Midbrain (tissue), 1 donor: Measurements from ENCODE around the gene GPR176.
"Not testable (repeated sequence)": the region's sequence is repeated elsewhere in the genome, so short reads cannot be mapped to it uniquely, and the experiment has no call there.

Source experiments
- DNase-seq: peaks from one replicate; lab custom pipeline; 2025; lab: John Stamatoyannopoulos, UW

Gene GPR176

DNA sequence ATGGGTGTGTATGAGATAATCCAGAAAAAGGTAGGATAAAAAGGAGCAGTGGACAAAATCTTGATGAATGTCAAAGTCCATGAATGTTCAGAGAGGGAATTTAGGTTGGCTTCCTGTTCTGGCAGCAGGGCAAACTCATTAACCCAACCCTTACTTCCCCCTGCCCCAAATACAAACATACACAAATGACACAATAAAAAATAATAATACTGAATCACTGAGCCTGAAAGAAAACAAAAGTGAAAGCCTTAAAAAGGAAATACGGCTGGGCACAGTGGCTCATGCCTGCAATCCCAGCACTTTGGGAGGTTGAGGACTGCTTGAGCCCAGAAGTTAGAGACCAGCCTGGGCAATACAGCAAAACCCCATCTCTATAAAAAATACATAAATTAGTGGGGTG is 62.9 kb downstream of the GPR176 start:
- no peak for DNase-seq

DNA sequence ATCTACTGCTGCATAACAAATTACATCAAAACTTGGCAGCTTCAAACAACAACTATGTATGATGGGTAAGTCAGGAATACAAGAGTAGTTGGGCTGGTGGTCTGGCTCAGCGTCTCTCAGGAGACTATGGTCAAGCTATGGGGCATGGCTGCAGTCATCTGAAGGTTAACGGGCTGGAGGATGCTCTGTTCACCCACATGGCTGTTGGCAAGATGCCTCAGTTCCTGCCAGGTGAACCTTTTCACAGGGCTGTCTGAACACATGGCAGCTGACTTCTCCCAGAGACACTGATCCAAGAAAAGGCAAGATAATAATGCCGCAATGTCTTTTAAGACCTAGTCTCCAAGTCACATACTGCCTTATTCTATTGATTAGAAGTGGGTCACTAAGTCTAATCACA is 63.7 kb downstream of the GPR176 start:
- DNase-seq = no peak

DNA sequence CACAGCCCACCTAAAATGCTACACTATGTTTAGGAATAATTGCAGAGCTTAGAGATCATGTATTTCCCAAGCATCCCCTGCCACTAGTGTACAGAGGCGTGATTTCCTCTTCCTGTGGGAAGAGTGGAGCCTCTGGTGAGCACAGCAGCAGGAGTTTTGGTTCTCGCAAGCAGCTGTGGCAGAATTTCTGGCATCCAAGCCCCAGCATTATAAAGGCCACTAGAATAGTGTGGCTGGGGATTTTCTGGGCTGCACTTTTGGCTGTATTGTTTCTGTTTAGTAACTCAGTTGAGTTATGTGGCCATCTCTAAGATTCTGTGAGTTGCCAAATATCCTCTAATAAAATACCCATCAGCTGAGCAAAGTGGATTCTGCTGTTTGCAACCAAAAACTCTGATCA is 64.7 kb downstream of the GPR176 start:
- DNase-seq = no peak

DNA sequence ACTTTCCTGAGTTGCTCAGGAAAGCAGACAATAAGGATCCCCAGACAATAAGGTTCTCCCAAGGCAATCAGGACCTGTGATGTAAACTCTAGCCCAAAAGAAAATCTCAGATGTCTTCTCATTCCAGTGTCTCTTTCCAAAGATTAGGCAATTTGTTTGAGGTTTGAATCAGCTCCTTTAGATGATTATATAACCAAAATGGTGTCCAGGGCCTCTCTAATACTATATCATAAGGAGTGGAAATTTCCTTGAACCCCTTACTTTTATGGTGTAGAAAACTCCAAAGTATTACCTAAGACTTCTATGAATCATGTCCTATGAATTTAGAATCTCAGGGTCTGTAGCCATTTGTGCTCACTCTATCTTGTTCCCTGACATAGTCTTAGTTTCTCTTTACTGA is 65.9 kb downstream of the GPR176 start:
- no peak for DNase-seq

DNA sequence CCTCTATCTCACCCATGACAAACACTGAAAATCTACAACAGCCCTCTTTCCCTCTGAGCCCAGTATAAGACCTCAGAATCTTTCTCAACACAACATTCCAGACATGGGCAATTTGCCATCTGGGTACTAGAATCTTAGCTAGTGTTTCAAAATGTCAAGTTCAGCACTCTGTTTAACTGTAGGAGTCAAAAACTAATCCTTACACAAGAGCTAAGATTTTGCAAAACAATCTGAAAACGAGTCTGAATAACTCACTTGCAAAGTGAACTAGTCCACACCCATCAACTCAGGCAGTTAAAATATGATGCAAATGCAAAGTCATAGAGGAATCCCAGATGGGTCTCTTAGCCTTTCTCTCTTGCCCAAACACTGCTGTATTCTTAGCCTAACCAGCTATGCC is 67.8 kb downstream of the GPR176 start:
- DNase-seq = no peak

DNA sequence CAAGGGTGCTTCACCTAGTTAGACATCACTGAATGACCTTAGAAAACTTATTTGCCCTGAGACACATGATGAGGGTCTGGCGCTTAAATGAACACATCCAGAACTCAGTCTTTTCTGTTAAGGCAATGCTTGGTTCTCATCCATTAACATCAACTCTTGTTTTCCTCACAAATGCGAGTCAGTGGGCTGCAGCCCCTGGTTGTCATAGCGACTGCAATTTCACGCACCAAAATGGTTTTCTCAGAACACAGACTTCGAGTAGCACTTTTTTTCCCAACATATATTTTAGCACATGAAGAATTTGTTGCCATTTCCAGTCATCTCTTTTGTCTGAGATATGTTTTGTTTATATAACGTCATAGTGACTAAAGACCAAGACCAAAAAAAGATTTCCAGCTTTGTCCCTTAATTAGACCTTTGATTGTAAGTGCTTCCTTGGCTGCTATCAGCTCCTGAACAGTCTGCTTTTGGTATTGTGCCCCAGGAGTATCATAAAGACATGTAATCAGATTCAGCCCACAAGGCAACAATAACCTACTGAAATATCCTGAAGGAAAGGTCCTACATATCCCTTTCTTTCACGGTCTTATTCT is 68.5 kb downstream of the GPR176 start:
- no peak for DNase-seq

DNA sequence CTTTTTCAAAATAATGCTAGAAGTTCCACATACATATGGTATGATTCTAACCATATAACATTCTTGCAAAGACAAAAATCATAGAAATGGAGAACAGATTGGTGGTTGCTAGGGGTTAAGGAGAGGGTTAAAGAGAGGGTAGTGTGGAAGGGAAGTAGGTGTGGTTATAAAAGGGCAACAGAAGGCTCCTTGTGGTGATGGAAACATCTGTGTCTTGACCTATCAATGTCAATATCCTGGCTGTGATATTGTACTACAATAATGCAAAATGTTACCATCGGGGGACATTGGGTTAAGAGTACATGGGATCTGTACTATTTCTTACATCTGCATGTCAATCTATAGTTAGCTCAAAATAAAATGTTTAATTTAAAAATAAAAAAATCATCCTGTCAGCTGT is 69.6 kb downstream of the GPR176 start:
- DNase-seq = no peak

DNA sequence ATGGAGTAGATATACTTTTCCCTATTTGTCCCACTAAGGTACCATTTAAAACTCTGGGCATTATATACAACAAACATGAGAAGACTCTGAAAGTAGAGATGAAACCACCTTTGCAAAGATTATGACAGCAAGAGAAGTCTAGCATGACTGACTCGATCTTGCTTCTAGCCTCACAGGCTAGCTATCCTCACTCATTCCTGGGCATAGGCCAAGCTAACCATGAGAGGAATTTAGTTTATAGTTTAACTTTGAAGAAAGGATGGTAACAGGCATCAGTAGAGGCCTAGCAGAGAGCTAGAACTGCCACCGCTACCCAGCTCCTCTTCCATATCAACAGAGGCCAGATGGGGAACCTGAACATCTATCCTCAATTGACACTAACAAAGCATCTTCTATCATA is 74.0 kb downstream of the GPR176 start:
- no peak for DNase-seq

DNA sequence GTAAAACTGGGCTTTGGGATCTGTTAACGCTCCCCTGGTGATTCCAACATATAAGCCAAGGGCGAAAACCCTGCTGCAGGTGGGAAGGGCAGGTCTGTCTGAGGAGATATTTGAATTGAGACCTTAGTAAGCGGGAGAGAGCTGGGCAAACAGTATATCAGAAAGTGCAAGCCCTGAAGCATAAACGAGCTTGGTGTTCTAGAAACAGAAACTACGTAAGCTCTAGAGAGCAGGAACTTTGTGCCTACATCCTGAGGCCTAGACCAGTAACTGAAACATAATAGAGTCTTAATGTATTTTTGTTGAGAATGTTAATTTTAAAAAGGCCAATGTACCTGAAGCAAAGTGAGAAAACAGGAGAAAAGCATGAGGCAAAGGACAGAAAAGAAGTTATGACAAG is 74.5 kb downstream of the GPR176 start:
- DNase-seq = no peak

DNA sequence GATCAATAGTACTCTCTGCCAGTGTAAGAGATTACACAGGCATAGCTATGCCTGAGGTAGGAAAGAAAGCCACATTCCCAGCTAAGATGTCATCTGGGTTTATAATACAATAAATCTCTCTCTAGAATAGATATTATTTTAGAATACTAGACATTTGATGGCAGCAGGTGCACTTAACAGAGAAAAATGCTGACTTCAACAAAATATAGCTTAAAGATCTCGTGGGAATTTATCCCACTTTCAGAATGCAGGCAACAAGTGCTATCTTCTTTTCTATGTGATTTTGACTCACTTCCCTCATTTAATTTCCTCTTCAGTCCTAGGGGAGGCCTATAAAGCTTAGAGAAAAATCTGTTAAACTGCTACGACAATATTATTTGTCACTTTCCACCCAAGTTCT is 76.5 kb downstream of the GPR176 start:
- no peak for DNase-seq

DNA sequence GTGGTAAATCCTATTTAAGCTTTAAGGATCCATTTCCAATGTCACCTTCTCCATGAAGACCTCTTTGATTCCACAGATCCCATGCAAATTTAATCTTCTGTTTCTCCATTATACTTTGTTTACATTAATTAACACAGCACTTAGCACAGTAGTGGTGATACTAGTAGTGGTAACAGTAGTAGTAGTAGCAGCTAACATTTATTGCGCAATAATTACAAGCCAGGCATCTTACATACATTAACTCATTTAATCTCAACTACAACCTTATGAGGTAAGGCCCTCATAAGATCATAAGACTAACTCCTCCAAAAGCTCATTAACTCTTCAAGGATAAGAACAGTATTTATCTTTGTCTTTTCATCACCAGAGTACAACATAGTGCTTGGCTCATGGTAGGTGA is 82.6 kb downstream of the GPR176 start:
- no peak for DNase-seq

DNA sequence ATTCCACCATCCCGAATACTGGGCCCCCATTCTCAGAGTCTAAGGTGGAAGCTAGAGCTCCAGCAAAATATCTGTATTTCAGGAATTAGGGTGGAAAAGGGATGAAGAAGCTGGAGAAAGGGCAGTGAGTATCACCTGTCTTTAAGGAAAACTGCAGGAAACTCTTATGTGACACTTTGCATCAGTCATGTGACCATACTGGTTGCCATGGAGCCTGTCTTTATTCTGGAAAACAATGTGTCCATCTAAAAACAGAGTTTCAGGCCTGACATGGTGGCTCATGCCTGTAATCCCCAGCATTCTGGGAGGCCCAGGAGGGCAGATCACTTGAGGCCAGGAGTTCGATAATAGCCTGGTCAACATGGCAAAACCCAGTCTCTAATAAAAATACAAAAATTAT is 84.5 kb downstream of the GPR176 start:
- DNase-seq = no peak

DNA sequence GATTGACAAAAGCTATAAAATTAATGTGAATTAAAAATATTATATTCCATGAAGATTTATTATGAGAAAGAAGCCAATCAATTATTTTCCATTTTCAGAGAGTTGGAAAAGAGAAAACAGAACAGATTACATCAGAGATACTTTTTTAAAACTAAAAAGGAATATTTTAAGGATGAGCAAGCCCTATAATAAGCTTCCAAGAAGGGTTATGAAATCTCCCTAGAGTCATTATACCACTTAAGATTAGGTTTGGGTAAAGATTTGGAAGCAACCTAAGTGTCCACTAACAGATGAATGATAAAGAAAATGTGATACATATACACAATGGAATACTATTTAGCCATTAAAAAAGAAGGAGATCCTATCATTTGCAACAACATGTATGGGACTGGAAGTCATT is 85.8 kb downstream of the GPR176 start:
- no peak for DNase-seq

DNA sequence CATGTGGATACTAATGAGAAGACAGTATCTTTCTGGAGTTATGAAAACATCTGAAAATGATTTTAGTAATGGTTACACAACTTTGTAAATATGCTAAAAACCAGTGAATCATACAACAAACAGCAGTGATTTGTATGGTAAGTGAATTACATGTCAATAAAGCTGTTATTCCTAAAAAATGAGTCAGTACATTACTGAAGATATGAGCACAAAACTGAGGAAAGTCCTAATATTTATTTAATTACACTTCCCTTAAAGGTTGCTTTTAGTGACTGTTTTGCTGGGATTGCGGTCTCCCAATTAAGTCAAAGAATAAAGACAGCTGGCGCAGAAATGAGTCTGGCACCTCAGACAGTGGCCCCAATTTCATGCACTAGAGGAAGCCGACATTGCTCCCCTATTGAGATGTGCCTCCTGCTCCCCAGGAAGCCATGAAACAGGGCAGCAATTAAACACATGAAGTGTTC is 86.5 kb downstream of the GPR176 start:
- DNase-seq = no peak

DNA sequence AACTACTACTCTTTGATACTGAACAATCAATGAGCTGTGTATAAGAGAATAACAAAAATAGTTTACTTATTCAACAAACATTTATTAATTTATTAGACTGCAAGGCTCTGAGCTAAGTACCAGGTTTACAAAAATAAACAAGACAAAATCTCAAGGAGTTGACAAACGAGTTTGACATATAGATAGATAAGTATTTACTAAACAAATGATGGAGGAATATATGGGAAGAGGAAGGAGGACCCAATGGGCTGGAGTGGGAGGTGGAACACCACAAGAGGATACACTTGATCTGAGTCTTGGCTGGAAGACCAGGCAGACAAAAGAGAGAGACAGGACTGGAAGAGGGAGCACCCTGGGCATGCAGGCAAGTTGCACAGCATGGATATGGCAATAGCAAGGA is 89.9 kb downstream of the GPR176 start:
- no peak for DNase-seq

DNA sequence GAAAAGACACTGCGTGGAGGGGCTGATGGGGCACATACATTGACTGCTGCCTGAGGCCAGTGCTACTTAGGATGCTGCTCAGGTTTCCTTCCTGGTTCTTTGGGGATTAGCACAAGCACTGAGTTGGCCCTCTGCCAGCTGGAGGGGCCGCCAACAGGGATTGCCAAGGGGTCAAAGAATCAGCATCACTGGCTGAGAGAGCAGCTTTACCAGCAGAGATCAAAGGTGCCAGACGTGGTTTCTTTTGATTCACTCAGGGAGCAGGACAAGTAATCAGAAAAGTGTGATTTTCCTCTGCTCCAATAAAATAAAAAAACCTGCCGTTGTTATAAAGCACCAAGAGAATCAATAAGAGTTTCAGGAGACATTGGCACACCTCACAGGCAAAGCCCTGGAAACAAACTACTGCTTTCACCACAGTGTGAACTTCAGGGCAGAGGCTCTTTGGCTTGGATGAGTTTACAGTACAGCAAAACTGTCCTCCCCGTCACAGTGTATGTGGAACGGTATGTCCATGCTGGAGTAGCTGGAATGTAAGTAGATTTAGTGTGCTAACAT is 91.6 kb downstream of the GPR176 start:
- DNase-seq = peak; percentile 16

DNA sequence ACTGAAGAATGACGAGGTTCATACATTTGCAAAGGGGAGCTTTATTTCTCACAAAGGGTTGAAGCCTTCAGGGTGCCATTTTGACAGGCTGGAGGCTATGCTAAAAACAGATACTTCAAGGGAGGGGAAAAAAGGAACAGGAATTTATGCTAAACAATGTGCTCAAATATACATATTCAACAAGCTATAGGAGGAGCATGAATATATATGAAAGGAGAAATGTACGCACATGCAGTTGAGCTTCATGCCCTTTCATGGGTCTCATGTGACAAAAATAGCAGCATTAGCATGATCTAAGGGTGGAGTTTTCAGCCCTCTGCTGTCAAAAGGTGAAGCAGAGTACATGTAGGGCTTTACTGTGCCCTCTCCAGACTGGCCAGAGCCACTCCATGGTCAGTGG is 93.1 kb downstream of the GPR176 start:
- DNase-seq = no peak

DNA sequence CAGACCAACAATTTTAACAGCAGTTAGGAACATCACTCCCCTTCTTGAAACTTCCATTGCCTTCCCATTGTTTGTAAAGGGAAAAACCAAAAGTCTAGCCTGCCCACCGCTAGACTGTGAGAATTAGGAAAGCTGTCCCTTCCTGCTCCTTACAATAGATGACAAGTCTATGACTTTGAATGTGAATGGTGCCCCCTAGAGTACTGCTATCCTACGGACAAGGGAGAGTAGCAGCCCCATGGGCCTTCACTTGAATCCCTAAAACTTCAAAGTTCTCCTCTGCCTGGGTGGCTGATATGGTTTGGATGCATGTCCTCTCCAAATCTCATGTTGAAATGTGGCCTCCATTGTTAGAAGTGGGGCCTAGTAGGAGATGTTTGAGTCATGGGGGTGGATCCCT is 96.4 kb downstream of the GPR176 start:
- no peak for DNase-seq

DNA sequence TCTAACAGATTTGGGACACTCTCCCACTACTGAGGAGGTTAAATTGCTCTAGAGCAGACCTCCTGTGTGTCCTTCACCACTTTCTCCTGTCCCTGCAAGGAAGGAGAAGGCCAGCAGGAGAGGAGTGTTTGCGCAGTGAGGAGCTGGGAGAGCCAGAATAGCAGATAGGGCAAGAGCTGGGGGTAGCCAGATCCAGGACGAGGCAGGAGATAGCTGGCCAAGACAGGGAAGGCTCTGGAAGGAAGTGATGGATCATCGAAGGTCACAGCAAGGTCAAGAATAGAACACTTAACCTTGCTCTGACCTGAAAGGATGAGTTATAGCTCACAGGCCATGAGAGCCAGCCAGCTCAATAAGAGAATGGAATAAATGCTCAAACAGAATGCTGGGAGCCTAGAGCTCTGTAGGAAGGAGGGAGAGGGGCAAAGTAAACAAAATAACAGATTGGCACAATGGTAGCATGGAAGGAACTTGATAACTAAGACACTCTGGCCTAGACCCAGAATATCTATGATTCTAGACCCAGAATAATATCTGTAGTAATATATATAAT is 99.9 kb downstream of the GPR176 start:
- no peak for DNase-seq

DNA sequence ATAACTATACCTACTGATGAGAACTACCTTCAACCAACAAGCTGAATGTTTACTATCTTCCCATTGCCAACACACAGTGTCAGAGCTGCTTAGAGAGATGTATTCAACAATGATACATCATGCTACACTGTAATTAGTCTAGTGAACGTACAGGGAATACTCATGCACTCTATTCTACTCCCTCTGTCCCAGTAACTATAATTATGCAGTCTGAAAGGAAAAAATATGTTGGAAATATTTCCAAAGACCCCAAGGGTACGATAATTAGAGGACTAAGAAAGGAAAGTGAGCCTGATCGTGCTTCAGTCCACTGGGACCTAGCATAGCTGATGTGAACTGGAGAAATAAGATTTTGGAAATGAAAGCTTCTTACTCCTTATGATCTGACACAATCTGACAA is 100.5 kb downstream of the GPR176 start:
- DNase-seq = no peak

DNA sequence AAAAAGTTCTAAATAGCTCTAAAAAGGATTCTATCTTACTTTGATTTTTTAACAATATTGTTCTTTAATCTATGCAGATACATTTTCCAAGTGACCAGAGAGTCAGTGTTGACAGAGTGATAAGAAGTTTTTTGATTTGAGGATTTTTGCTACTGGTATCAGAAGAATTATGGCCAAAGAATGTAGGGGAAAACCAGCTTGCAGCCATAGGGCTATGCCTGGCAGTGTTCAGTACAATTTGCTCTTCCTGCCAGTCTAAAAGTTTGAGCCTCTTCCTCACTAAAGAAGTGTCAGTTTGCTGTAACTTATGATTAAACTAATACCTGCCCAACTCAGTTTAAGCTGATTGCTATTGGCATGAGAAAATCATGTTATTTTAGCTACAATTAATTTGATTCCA is 102.2 kb downstream of the GPR176 start:
- DNase-seq = no peak

DNA sequence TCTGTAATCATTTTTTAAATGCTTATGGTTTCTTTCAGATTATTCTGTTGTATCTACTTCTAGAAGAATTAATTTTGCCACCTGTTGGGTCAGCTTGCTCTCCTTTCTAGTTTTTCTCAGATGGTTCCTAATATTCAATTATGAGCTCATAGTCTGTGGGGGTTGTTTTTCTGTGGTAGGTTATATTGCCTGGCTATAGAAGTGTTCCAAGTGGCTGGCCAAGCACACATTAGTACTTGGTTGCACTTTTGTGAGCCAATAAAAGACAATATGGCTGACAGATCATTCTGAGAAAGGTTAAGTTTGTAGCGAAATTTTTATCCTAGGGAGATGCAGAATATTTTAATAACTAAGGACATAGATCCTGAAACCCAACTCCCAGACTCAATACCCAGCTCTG is 105.6 kb downstream of the GPR176 start:
- DNase-seq = no peak

DNA sequence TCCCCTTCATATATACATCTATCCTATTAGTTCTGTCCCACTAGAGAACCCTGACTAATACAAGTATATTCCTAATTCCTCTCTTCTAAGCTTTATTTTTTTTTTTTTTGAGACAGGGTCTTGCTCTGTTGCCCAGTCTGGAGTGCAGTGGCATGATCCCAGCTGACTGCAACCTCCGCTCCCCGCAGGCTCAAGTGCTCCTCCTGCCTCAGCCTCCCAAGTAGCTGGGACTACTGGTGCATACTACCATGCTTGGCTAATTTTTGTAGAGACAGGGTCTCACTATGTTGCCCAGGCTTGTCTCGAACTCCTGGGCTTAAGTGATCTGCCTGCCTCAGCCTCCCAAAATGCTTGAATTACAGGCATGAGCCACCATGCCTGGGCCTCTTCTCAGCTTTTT is 107.4 kb downstream of the GPR176 start:
- not testable (repeated sequence) for DNase-seq

DNA sequence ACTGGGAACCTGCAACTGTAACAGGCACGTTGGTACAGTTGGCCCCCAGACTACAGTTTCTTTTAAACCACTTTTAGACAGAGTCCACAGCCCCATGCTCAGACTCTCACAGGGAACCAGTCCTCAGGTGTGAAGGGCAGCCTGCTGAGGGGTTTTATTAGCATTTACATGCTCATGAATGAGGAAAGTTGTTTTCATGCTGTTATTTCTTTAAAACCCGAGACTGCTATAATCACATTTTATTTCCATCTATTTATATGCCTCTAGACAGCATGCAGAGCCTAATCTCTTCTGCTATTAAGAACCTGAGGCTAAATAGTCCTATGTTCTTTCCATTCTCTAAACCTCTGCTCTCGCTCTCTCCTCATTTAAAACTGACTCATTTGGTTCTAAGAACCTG is 111.2 kb downstream of the GPR176 start:
- DNase-seq = no peak
